Heart right ventricle (tissue), 16 donors: ENCODE measurements around the gene MSANTD1. TPM values are rescaled to one million over a fixed set of nuclear protein-coding genes. Genes with fewer than 3 reads are reported as not detected.

Experiments used
- ATAC-seq, 8 donors: fragments of 200-7000 bp; cut with Tn5 transposase; one replicate each; pipeline ENCODE4 v1.9.1; 2020; ENCODE audit warnings: mild to moderate bottlenecking in 8 of 8, moderate library complexity in 8 of 8, moderate number of reproducible peaks in 1 of 8
- DNase-seq, 2 donors: peaks; one replicate each; pipeline ENCODE4 v3.0.0-alpha.2; 2020
- H3K27ac ChIP-seq, 10 donors: fragments of 200-600 bp; sonication (generic) in 2 of 10; one replicate each; pipeline versions ENCODE4 v1.5.0 to v1.8.0; 2020 to 2022; ENCODE audit warnings: mild to moderate bottlenecking in 3 of 10
- H3K27me3 ChIP-seq, 7 donors: fragments of 200-600 bp; one replicate each; pipeline ENCODE4 v1.8.0; 2021 to 2022; ENCODE audit warnings: mild to moderate bottlenecking in 2 of 7
- H3K36me3 ChIP-seq, 9 donors: fragments of 200-600 bp; sonication (generic) in 1 of 9; one replicate each; pipeline versions ENCODE4 v1.5.0 to v1.8.0; 2020 to 2022; ENCODE audit warnings: mild to moderate bottlenecking in 2 of 9
- H3K4me1 ChIP-seq, 9 donors: fragments of 200-600 bp; sonication (generic) in 1 of 9; one replicate each; pipeline versions ENCODE4 v1.5.0 to v1.8.0; 2020 to 2022; ENCODE audit warnings: mild to moderate bottlenecking in 4 of 9
- H3K4me3 ChIP-seq, 10 donors: fragments of 200-600 bp; sonication (generic) in 2 of 10; one replicate each; pipeline versions ENCODE4 v1.5.0 to v1.8.0; 2020 to 2022; ENCODE audit warnings: mild to moderate bottlenecking in 7 of 10, moderate library complexity in 2 of 10
- H3K9me3 ChIP-seq, 11 donors: fragments of 200-600 bp in 10 of 11; sonication (generic) in 2 of 11; one replicate each; pipeline versions ENCODE4 v1.5.0 to v1.8.0; 2013 to 2022; ENCODE audit warnings: mild to moderate bottlenecking in 2 of 11, control low read depth in 1 of 11, moderate library complexity in 1 of 11
- WGBS, 2 donors: extraction: QIAGEN DNeasy Blood & Tissue Kit; methylation state at CpG; one replicate each; pipeline ENCODE4 v1.1.7; 2013; ENCODE audit warnings: inconsistent platforms in 1 of 2; 5-methylcytosine and 5-hydroxymethylcytosine counted together
- intact Hi-C, 10 donors: fragments of 100-400 bp; cut with DNase I; formaldehyde crosslinking; loops; one replicate each; pipeline versions ENCODE4 v1.11.1 to v1.14.2; 2022
- polyA plus RNA-seq, 2 donors: library from polyadenylated mRNA; stranded (reverse); fragments of 200-250 nt; gene quantifications; one replicate each; pipeline ENCODE4 v1.2.3, GENCODE V29; 2013
- total RNA-seq, 10 donors: library from RNA; stranded (reverse); fragmentation: NEBNext Ultra II Directional in 3 of 10; extraction: Animal tissue kit (Norgen Biotek cat#: 25700) in 3 of 10; gene quantifications; one replicate each; pipeline versions ENCODE4 v1.2.1 to v1.2.4, GENCODE V29; 2021 to 2023
- TF ChIP-seq, protein P1 (sequence below), 9 donors: fragments of 200-600 bp; sonication (generic) in 2 of 9; IDR thresholded peaks; one replicate each; pipeline versions ENCODE4 v1.5.0 to v1.8.0; 2021 to 2022; ENCODE audit warnings: antibody characterized with exemption in 9 of 9, mild to moderate bottlenecking in 5 of 9, moderate library complexity in 1 of 9
- donor health status: Arrhythmogenic right ventricular cardiomyopathy.
- donor health status: ischemic (EF 13 %, LVEDD 7.1; RV severe dilation, severe dysfunction).
- donor health status: healthy with polysubstance abuse.
- donor health status: DM: no; HTN: yes; CAD: no.
- donor health status: DM: no; HTN: no; CAD: no.
- donor health status: ischemic (EF 25% LVEDD 6.9; RV normal size, moderate dysfunction).
- donor health status: ischemic (EF 25% LVEDD 5.7; RV mildly dilated, moderate dysfunction).
- donor health status: healthy.
- donor health status: DM: yes; HTN: yes; CAD: no.
- donor health status: Ischemic cardiomyopathy.
- donor health status: ischemic (EF 35%, LVEDD 5.7; RV mildly dilated, moderate dysfunction).
- donor health status: nonischemic (EF 11% LVEDD 7.7; RV severe dilation, severe dysfunction).
- donor health status: DM: yes; HTN: yes; CAD: no.
- donor health status: PGD.
- donor health status: ischemic (EF 29% LVEDD 5.4; RV normal size, mild dysfunction).
- donor health status: nonischemic (EF 23%, LVEDD 6.1; RV moderate dilation, normal function).

Gene MSANTD1
- total and polyA plus RNA-seq, 12 donors: 0.25 to 1.2 (median 0.41) TPM

DNA sequence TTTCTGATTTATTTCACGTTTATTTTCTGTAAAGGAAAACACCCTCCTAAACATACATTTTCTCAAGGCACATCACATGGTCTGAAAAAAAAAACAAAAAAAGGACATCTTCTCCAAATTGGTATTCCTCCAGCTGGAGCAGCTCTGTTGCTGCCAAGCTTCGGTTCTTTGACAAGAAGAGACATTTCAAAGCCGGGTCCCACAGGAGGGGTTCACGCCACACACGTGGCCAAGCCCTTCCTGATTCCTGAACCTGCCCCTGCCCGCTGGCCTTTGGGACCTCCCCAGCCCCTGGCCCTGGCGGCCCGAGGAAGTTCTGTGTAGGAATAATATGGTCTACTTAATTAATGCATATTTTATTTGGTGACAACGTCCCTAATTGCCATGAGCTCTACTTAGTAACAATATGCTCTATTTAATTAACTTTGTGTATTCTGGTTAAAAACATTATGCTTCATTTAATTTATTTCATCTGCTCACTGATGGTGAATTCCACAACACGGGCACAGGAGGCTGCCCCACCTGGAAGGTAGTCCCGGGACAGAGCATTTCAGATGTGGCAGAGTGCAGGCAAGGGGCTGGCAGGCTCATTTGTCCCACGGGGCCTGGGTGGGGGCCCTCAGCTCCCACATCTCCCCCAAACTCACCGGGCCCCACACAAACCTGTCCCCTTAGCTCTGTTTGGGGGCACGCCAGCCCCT is 38.5 kb downstream of the MSANTD1 start:
- H3K36me3 ChIP-seq: no peaks in the 10 kb centered on the region
- intact Hi-C loops: loop anchor here in 1 of 10 donors (10.0 kb wide), 1 partner anchor 477 kb away; the partner anchor contains the start of gene ADRA2C
- ATAC-seq (no peak), DNase-seq (no peak)
- H3K4me1 ChIP-seq: peaks cover 9 to 44% (median 28%) of the 10 kb centered on the region in 9 donors
- no peak overlapping the region for H3K4me3 ChIP-seq
- 52 to 56% methylated on average over 14 of the region's 14 CpGs for WGBS, 2 donors
- peak overlapping the region in 4 of 10 donors; percentile 20 to 56 (median 29) for H3K27ac ChIP-seq
- H3K27me3 ChIP-seq: peaks cover 0 to 20% (median 9%) of the 10 kb centered on the region in 7 donors
- TF ChIP-seq, protein P1, sequence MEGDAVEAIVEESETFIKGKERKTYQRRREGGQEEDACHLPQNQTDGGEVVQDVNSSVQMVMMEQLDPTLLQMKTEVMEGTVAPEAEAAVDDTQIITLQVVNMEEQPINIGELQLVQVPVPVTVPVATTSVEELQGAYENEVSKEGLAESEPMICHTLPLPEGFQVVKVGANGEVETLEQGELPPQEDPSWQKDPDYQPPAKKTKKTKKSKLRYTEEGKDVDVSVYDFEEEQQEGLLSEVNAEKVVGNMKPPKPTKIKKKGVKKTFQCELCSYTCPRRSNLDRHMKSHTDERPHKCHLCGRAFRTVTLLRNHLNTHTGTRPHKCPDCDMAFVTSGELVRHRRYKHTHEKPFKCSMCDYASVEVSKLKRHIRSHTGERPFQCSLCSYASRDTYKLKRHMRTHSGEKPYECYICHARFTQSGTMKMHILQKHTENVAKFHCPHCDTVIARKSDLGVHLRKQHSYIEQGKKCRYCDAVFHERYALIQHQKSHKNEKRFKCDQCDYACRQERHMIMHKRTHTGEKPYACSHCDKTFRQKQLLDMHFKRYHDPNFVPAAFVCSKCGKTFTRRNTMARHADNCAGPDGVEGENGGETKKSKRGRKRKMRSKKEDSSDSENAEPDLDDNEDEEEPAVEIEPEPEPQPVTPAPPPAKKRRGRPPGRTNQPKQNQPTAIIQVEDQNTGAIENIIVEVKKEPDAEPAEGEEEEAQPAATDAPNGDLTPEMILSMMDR (IDR thresholded peaks at IDR 0.05): no peak
- peaks cover 0 to 1% (median 0%) of the 10 kb centered on the region in 11 donors for H3K9me3 ChIP-seq

DNA sequence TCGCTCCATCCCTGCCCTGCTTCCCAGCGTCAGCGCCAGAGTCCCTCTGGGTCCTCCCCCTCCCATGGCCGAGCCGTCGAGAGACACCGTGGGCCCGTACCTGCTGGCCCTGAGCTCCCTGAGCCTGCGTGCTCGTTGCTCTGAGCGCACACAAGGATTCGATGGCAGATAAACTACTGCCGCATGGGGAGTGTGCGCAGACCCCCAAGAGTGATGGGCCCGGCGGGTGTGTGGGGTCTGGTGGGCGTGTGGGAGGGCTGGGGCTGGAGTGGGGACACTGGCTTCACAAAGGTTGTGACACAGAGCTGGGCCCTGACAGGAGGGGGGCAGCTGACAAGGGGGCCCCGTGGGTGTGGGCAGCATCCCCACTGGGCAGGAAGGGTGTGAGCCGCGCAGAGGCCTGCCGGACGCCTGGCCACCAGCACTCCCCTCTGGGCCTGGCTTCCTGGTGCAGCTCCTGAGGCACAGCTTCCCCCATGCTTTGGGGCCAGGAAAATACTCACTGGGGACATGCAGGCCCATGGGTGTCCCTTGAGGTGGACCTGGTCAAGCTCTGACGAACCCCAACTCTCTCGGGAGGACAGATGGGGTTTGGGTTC is 39.1 kb downstream of the MSANTD1 start:
- Histone ChIP-seq H3K27me3 (peaks cover 0 to 20% (median 9%) of the 10 kb centered on the region in 7 donors), H3K36me3 (no peaks in the 10 kb centered on the region), H3K4me3 (no peak overlapping the region), H3K27ac (peak overlapping the region in 6 of 10 donors; percentile 15 to 56 (median 32)), H3K9me3 (no peaks in the 10 kb centered on the region), H3K4me1 (peaks cover 9 to 44% (median 28%) of the 10 kb centered on the region in 9 donors)
- intact Hi-C loops: loop anchor here in 1 of 10 donors (10.0 kb wide), 1 partner anchor 477 kb away; the partner anchor contains the start of gene ADRA2C
- 66 to 75% methylated on average over 24 of the region's 24 CpGs for WGBS, 2 donors
- DNase-seq (no peak), ATAC-seq (peak in 3 of 8 donors; percentile 9 to 38 (median 37))
- TF ChIP-seq, protein P1 (IDR thresholded peaks at IDR 0.05): no peak

DNA sequence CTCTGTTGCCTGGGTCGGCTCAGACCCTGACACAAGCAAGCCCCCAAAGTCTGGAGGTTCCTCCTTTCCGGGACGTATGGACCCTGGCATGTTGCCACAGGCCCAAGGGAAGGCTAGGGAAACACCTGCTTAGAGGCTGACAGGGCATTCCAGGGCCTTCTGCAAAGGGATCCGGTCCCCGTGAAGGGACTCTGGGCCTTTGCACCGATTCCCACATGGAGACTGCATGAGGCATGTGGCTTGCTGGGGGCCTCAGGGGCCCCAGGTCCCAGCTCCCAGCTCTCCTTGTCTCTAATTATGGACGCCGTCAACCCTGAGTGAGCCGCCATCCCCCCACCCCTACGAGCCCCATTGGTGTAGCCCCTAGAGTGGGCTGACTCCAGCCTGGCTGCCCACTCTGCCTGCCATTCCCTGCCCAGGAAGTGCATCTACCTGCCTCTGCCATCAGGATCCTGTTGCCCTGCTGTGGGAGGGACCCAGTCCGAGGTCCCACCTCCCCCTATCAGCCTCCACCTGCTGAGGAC is 39.7 kb downstream of the MSANTD1 start:
- DNase-seq: no peak
- no peak overlapping the region for H3K4me3 ChIP-seq
- peak overlapping the region in 4 of 10 donors; percentile 15 to 47 (median 23) for H3K27ac ChIP-seq
- no peaks in the 10 kb centered on the region for H3K36me3 ChIP-seq
- H3K27me3 ChIP-seq: peaks cover 0 to 20% (median 9%) of the 10 kb centered on the region in 7 donors
- intact Hi-C loops: loop anchor here in 1 of 10 donors (10.0 kb wide), 1 partner anchor 476 kb away; the partner anchor contains the start of gene ADRA2C
- H3K9me3 ChIP-seq: no peaks in the 10 kb centered on the region
- 60 to 68% methylated on average over 11 of the region's 11 CpGs for WGBS, 2 donors
- TF ChIP-seq, protein P1 (IDR thresholded peaks at IDR 0.05): no peak
- H3K4me1 ChIP-seq: peaks cover 9 to 48% (median 31%) of the 10 kb centered on the region in 9 donors
- ATAC-seq: no peak

DNA sequence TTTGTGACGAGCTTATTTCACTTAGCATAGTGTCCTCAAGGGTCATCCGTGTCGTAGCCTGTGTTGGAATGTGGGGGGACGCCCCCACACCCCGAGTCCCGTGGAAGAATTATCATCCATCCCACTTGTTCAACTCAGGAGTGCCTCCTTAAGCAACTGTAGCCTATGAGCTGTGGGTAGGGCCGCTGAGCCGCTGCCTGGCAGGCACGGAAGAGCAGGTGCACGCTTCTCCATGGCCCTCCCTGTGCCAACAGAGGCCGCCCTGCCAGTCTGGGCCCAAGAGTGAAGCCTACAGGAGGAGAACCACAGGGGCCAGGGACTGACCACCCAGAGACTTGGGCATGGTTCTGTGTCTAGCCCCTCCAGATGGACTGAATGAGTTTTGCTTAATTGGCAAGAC is 41.5 kb downstream of the MSANTD1 start:
- peaks cover 0 to 20% (median 8%) of the 10 kb centered on the region in 7 donors for H3K27me3 ChIP-seq
- DNase-seq (no peak), ATAC-seq (no peak)
- TF ChIP-seq, protein P1 (IDR thresholded peaks at IDR 0.05): no peak
- intact Hi-C loops: loop anchor here in 2 of 10 donors (5.0 kb wide), 2 partner anchors 68 to 97 kb away; no protein-coding TSS in a partner anchor
- no peak overlapping the region for H3K27ac ChIP-seq
- no peaks in the 10 kb centered on the region for H3K9me3 ChIP-seq
- no peak overlapping the region for H3K4me3 ChIP-seq
- 94 to 96% methylated on average over 11 of the region's 11 CpGs for WGBS, 2 donors
- H3K4me1 ChIP-seq: peaks cover 9 to 60% (median 35%) of the 10 kb centered on the region in 9 donors
- H3K36me3 ChIP-seq: no peaks in the 10 kb centered on the region
